EL (cell line): ENCODE results near the gene SARS2.

Experiments
- DNase-seq: peaks from one replicate; pipeline ENCODE4 v3.0.0-alpha.2; 2016

SARS2 gene

GRCh38 chr19:38915329-38916321 is 14.9 kb downstream of the SARS2 start:
- DNase-seq, result no peak

- no peak for DNase-seq
Measured at GRCh38 chr19:38913958-38914357, 16.6 kb downstream of the SARS2 start.

GRCh38 chr19:38912600-38913514 is 17.7 kb downstream of the SARS2 start:
- DNase-seq, result no peak

- DNase-seq, result no peak
Measured at GRCh38 chr19:38911388-38912001, 19.1 kb downstream of the SARS2 start.

GRCh38 chr19:38910488-38910887 is 20.1 kb downstream of the SARS2 start:
- no peak for DNase-seq

- no peak for DNase-seq
Measured at GRCh38 chr19:38908911-38909310, 21.7 kb downstream of the SARS2 start.

GRCh38 chr19:38907670-38908069 is 22.9 kb downstream of the SARS2 start:
- DNase-seq, result no peak

GRCh38 chr19:38907227-38907626 is 23.3 kb downstream of the SARS2 start:
- no peak for DNase-seq

GRCh38 chr19:38905620-38906019 is 24.9 kb downstream of the SARS2 start:
- no peak for DNase-seq

- DNase-seq, result no peak
Measured at GRCh38 chr19:38904581-38905539, 25.7 kb downstream of the SARS2 start.

- DNase-seq, result no peak
Measured at GRCh38 chr19:38901683-38902082, 28.9 kb downstream of the SARS2 start.

GRCh38 chr19:38900743-38901190 is 29.8 kb downstream of the SARS2 start:
- DNase-seq, result no peak

GRCh38 chr19:38900202-38900629 is 30.3 kb downstream of the SARS2 start:
- no peak for DNase-seq

- peak; percentile 100 for DNase-seq
Measured at GRCh38 chr19:38899447-38900201, 30.9 kb downstream of the SARS2 start, which contains the start of the genes NFKBIB and SIRT2. NFKBIB (plus strand) TSS chr19:38899969; CDS start chr19:38900033, 64 bp downstream. SIRT2 (minus strand) TSS chr19:38899618; CDS start chr19:38899521, 97 bp downstream.

- DNase-seq, result peak; percentile 16
Measured at GRCh38 chr19:38898788-38899446, 31.6 kb downstream of the SARS2 start.

GRCh38 chr19:38894968-38895367 is 35.6 kb downstream of the SARS2 start:
- DNase-seq, result no peak

GRCh38 chr19:38893341-38893771 is 37.2 kb downstream of the SARS2 start:
- no peak for DNase-seq

- DNase-seq, result no peak
Measured at GRCh38 chr19:38892841-38893240, 37.7 kb downstream of the SARS2 start.

GRCh38 chr19:38891771-38892170 is 38.8 kb downstream of the SARS2 start:
- DNase-seq, result no peak

- no peak for DNase-seq
Measured at GRCh38 chr19:38890686-38891085, 39.9 kb downstream of the SARS2 start.
